Inferior parietal cortex (tissue), 1 donor: ENCODE measurements around the gene CCDC38.
"Not testable (repeated sequence)": the region's sequence is repeated elsewhere in the genome, so short reads cannot be mapped to it uniquely, and the experiment has no call there.

Experiments used
- DNase-seq: peaks from one replicate; pipeline ENCODE4 v3.0.0-alpha.2; 2016; ENCODE audit errors: extremely low spot score

Gene CCDC38

DNA sequence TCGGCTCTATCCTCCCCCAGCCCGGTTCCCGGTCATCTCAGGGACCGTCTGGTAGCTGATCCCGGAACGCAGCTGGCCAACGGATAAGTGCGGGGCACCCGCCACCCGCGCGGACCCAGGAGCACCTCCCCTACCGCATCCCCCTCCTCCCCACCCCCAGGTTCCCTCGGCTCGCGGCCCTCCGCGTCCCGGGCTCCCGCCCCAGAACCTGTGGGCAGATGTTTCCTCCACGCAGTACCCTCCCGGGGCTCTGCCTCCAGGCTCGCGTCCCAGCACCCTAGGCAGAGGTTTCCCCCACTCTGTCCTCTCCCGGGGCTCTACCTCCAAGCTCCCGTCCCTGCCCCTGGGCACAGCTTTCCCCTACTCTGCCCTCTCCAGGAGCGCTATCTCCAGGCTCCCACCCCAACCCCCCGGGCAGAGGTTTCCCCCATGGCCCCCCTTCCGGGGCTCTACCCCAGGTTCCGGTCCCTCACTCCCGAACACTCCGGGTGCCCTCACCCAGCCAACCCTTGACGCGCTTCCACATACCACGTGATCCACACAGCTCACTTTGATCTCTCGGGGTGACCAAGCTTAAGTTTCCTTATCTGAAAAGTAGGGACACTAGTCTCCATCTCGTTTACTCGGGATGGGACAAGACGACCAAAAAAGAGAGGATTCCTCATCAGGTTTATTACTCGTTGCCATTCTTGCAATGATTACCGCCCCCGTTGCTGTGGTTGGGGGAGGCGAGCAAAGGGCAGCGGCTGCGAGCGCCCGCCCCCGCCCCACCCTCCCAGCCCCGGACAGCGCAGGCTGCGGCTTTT lies at the start of gene CCDC38:
Gene CCDC38, minus strand, starts transcription at position 91 of the 806 bp plus-strand sequence. CDS start 6,105 bp downstream, outside the sequence.
- peak; percentile 80 for DNase-seq

DNA sequence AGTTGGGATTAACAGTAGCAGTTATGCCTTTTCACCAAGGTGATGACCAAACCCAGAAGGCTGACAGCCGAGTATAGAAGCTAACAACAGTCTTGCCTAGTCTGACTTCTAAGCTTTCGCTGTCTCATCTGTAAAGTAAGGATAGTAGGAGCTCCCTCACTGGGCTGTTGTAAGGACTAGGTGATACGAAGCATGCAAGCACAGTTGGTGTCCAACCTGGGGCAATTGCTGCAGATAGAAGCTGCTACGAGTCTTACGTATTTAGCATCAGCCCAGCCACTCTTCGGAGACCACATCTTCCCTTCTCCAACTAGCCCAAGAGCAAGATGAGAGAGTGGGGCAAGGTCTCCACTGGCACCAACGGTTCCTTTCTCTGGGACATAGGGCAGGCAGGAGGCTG lies 47.7 kb upstream of the CCDC38 start:
- no peak for DNase-seq

DNA sequence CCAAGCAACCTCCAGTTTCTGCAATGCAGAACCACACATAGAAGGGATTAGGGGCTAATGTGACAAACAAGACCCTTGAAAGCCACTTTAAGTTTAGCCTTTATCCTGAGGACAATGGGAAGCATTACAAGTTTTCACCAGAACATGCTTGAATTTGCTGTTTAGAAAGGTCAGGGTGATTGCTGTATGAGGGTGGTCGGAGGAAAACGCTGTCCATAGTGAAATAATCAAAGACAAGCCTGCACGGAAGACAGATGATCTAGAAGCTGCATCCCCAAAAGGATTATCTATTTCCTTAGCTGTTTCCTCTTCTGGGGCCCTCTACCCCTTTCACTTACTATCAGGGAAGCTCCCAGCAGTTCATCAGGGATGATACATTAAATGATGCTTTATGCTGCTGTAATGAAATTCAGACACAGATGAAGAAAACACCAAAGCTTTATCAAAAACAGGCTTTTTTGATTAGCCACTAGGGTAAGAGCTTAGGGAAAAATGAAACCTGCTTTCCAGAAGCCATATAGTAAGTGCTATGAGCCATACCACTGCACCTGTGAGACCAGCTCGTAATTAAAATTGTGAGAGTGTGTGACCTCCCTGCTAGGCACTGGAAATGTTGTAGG lies 47.2 kb upstream of the CCDC38 start:
- no peak for DNase-seq

DNA sequence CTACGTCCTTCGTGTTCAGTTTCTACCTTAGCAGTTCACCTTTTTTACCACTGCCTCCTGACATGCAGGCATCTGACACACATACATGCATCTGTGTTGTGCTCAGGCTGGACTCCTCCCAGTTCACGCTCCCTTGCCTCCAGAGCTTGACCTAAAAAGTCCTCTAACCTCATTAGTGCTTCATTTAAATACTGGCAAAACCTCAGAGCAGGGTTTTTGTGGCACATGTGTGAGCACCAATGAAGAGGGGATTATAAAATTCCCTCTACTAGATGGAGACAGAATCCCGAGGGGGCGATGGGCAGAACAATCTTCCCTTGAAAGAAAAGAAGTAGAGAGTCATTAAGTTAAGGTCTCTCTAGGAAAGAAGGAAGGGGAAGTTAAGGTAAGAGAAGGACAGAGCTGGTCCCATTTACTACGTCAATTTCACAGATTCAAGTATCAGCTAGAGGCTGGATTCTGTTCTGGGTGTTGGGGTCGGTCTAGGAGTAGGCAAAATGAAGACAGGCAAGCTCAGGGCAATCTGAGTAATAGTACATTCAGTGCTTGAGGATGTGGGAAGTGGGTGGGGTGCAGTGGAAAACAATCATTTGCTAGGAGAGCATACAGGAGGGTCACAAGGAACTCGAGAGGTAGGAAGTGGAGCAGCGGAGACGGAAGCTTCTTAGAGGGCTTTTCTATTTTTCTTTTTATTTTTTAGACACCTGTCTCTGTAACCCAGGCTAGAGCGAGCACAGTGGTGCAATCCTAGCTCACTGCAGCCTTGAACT lies 46.3 kb upstream of the CCDC38 start:
- no peak for DNase-seq

DNA sequence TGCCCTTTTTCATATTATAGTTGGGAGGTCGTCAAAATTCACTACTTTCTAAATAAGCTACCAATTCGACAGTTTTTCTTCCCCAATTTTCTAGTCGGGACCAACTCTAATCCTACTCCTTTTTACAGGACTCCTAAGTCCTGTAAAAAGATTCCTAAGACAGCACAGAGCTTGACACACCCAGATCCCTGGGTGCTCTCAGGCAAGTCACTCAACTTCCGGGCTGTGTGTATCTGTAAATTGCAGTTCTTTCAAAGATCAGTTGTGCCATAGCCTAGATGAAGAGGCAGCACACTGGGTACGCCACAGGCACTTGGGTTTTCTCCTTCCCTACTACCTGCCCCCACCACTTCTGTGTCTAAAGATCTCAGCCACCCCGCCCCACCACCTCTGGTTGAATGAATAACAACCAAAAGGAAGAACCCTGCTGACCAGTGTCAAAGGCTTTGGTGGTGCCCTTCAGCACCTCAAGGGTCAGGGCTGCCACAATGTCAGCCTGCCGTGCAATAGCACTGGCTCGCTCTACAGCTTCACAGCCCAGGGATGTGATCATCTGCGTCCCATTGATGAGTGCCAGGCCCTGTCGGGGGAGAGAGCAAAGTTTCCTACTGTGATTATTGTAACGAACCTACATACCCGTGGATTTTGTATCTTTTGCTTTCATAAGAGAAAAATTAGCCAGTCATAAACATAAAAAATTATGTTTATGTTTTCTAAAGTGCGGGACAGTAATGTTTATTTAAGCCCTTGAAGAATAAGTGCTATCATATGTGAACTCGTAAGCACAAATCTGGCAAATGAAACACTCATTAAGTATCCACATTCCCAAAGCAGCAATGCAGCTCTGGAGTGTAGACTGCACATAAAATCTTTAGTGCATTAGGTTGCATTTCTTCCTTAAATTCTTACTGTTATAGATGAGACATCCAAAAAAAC lies 44.5 kb upstream of the CCDC38 start:
- no peak for DNase-seq

DNA sequence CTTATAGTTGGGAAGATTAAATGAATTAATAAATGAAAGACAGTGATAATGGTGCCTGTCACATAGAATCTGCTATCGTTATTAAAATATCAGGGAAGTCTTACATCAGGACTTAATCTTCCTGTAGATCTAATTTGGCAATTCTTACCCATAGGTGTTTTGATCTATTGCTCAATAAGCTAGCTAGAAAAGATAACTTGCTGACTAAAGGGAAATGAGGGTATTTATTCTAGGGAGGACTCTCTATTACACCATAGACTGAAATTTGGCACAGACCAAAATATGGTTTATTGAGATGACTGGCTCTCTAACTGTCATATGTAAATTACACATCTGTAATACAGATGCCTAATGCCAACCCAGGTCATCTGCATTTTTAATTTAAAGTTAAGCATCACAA lies 42.3 kb upstream of the CCDC38 start:
- no peak for DNase-seq

DNA sequence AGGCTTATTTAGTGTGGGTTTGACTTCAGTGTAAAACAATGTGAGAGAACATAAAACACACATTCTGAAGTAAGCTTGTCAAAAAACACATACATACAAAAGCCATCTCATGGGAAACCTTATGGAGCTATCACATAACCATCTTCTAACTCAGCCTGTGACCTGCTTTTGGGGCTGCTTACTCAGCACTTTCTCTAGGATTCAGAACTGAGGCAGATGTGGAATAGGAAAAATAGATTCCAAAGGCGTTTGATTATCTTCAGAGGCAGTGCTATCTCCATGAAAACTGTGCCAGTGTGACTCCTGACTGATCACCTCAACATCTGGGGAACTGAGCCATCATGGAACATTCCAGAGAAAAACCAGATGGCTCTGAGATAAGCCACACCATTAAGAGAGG lies 40.2 kb upstream of the CCDC38 start:
- no peak for DNase-seq

DNA sequence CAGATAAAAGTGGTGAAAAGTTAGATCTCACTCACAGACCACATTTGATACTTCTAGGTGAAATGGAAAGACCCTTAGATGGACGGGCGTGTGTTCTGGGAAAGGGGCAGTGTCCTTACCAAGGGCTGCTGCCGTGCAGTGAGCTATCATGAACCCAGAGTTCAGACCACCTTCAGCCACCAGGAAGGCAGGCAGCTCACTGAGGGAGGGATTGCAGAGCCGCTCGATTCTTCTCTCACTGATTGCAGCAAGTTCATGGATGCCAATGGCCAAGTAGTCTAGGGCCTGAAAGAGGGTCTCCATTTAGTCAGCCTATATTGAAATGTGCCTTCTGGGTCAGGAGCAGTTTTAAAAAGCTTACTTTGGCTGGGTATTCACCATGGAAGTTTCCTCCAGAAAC lies 38.0 kb upstream of the CCDC38 start:
- DNase-seq: no peak

DNA sequence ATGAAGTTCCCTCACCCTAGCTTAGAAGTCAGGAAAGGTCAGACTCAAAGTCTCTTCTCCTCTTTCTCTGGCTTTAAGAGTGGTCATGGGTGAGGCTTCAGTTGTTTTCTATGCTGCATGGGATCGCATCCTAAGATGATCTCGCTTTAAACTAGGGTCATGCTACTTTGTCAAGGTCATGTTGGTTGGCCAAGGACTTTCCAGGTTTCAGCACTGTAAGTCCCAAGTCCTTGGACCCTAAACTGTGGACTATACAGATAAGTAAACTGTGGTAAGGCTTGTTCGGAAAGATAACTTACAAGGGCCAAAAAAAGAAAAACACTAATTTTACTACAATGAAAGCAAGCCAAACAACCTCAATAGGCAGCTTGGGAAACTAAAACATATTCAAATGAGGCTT lies 36.4 kb upstream of the CCDC38 start:
- no peak for DNase-seq

DNA sequence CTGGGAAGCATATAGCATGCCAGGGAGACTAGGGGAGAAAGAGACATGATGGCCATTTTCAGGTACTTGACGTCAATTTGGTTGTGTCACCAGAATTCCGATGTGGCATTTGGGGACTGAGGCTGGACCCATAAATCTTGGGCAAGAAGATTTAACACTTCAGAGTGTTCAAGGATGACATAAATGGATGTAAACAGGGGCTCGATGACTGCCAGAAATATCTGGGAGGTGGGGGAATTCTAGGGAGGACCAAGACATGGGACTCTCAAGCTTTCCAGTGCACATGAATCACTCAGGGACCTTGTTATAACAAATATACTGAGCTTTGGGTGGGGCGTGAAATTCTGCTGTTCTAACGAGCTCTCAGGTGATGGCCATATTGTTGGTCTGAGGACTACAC lies 35.9 kb upstream of the CCDC38 start:
- DNase-seq: no peak

DNA sequence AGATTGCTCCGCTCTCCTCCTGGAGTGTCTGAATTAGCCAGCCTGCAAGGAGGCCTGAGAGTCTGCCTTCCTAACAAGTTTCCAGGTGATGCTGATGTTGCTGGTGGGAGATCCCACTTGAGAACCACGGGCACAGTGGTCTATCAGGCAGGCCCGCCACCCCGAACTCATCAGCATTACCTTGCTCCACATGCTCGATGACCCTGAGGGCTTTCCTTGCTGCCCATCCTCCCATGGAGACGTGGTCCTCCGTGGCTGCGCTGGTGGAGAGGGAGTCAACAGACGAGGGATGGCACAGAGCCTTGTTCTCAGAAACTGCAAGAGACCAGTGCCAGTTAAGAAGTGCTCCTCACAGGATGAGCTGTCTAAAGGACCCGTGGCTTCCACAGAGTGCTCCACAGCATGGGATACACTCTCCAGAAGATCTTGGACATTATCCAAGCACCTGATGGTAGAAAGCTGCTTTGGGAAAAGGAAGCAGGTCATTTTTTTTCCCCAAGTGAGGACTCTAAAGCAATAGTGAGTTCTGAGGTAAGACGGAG lies 35.4 kb upstream of the CCDC38 start:
- no peak for DNase-seq

DNA sequence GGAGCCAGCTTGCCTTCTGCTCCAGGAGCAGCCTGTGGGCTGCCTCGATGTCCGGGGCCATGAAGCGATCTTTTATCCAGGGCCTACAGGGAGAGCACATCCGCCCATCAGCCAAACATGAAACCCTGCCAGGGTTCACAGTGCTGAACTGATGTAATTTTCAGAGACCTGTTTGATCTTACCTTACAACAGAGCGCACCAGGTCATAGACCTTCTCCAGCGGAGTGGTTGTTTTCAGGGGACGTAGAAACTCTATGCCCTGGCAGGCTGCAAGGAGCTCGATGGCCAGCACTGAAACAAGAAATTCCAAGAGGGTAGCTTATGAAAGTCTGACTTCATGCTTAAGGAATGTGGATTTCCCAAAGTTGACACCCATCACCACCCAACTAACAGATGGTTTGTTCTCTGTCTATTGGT lies 34.0 kb upstream of the CCDC38 start:
- no peak for DNase-seq

DNA sequence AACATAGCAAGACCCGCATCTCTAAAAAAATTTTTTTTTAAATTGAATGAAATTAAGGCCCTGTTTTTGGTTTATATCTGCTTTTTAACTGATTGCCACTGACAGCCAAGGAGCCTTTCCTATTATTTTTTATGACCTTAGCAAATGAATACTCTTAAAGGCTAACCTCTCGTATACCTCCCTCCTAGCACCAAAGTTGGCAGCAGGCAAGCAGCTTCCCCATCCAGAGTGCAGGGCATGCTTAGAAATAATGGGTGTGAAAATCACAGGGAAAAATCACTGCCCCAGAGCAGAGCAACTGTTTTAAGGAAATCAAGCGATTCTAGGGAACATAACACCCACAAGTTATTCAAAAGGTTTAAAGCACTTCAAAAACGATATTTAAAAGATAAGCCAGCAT lies 33.1 kb upstream of the CCDC38 start:
- no peak for DNase-seq

DNA sequence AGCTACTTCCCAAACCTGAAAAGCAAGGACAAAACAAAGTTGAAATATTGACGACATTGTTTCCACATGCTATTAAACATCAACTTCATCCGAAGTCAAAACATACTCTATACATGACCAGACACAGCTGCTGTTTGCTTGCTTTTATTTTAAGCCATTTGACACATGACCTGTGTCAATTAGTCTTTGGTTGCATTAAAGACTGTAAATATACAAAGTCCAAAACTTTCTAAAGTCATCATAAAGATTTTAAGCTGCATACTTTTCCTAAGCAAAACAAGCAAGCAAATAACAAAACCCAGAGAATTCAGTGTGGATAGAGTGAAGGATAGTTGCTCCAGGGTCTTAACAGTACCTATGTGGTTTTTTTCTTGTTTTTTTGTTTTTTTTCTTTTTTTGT lies 31.9 kb upstream of the CCDC38 start:
- no peak for DNase-seq

DNA sequence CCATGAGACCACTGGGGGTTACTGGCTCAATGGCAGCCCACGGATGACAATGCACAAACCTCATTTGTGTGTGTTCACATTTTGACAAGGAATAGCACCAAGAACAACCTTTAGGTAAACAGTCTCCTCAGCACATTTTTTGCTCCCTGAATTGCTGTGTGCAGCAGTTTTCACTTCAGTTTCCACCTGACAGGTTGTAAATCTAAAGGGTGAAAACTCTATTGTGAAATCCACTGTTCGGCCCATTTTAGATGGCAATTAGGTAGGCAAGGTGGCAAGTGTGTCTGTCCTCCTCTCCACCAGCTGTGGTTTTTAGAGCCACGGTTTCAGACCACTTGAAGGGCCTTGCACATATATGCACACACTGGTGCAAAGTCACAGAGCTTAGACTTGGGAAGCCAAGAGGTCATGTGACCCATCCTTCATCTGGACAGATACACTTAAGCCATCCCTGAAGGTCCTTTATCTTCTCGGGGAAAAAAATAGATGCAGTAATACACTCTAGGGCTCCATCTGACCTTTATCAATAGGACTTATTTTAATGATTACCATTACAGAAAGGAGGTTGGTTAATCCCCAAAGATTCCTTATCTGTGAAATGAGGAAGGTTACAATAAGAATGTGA lies 30.5 kb upstream of the CCDC38 start:
- DNase-seq: no peak

DNA sequence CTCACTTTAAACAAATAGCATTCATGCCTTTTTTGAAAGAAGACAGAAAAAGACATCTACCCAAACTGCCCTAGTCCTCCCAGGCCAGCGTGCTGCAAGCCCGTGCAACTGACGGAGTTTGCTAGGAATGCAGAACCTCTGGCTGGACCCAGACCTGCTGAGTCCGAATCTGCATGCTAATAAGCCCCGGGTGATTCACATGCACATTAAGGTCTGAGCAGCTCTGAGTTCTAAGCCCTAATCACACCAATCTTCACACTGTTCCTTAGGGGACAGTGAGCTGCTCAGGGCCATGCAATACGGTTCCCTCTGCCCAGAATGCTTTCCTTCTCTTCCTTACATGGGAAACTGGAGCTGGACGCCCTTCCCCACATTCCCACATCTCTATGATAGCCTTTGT lies 28.5 kb upstream of the CCDC38 start:
- DNase-seq: no peak

DNA sequence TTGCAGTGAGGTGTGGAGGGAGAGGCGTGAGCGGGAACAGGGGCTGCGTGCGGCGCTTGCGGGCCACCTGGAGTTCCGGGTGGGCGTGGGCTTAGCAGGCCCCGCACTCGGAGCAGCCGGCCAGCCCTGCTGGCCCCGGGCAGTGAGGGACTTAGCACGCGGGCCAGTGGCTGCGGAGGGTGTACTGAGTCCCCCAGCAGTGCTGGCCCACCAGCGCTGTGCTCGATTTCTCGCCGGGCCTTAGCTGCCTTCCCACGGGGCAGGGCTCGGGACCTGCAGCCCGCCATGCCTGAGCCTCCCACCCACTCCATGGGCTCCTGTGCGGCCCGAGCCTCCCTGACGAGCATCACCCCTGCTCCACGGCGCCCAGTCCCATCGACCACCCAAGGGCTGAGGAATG lies 26.7 kb upstream of the CCDC38 start:
- not testable (repeated sequence) for DNase-seq

DNA sequence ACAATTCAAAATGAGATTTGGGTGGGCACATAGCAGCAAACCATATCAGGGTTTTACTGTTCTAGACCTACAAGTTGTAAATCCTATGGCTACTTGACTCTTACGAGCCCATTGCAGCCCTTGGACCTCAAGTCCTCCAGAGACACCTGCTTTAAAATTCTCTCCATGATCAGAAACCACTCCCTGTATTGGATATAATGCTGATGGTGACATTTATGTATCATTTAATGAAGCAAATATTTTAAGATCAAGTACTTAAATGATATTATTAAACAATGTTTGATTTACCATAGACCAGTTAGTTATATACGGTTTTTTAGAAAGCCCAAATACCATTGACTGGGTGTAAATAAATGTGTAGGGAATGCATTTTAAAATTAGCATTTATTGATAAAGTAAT lies 24.9 kb upstream of the CCDC38 start:
- DNase-seq: no peak

DNA sequence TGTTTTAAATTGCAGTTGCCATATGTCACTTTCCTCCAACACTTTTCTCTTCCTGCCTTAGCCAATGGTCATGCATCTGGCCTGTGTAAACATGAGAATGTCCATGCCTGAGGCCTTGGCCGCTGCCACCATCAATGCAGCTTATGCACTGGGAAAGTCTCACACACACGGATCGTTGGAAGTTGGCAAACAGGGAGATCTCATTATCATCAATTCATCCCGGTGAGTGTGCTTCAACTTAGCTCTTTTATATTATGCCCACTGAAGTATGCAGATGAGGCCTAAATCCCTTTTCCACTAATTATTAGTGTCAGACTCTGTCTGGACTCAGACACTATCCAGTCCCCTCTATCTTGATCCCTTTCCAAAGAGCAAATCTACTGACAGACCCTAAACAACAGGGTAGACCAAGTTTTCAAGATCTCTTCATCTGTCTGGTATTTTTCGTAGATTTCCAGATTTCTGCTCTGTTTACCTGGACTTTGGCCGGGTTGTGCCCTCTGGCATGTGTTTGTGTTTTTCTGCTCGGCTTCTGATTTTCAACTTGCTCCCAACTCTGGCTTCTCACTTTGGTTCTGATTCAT lies 24.0 kb upstream of the CCDC38 start:
- DNase-seq: no peak

DNA sequence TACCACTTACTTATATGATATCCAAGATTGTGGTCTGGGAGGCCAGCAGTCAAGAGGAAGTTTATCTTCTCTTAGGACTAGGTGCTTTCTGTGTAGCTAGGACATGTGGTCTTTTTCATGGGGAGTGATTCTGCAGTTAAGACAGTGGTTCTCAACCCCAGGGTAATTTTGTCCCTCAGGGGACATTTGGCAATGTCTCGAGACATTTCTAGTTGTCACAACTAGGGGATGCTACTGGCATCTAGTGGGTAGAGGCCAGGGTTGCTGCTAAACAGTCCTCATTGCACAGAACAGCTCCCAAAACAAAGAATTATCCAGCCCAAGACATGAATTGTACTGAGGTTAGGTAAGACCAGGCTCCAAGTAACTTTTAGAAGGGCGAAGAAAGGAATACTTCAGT lies 20.7 kb upstream of the CCDC38 start:
- DNase-seq: no peak

DNA sequence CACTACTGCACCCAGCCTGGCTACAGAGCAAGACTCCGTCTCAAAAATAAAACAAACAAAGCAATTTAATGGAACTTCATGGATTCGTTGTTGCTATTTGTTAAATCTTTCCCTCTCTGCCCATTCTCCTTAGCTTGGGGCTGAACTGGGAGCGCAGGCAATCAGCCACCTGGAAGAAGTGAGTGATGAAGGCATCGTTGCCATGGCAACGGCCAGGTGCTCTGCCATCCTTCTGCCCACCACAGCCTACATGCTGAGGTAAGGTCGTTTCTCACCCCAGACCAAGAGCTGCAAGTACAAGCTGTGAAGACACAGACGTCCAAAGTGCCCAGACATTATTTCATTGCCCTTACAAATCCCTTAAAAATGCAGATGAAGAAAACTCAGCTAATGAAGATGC lies 19.8 kb upstream of the CCDC38 start:
- no peak for DNase-seq
